KMS-11 (cell line): ENCODE measurements around the gene ATXN7L1.

Source experiments
- H2AFZ ChIP-seq: fragments of 200-600 bp; sonication (generic); 2 replicates; pipeline ENCODE4 v1.6.1; 2016; ENCODE audit warnings: antibody characterized with exemption, mixed run types, low read depth
- H3K27ac ChIP-seq: fragments of 200-600 bp; sonication (generic); 2 replicates; pipeline ENCODE4 v1.6.1; 2016; ENCODE audit warnings: mild to moderate bottlenecking, mixed run types
- H3K27me3 ChIP-seq: fragments of 200-600 bp; sonication (generic); 2 replicates; pipeline ENCODE4 v1.6.1; 2017; ENCODE audit warnings: mild to moderate bottlenecking, low read depth, mixed run types, moderate library complexity; ENCODE audit not compliant: insufficient read depth
- H3K36me3 ChIP-seq: fragments of 200-600 bp; sonication (generic); 2 replicates; pipeline ENCODE4 v1.6.1; 2017; ENCODE audit warnings: mild to moderate bottlenecking, mixed run types; ENCODE audit not compliant: insufficient read depth
- H3K4me1 ChIP-seq: fragments of 200-600 bp; sonication (generic); 2 replicates; pipeline ENCODE4 v1.6.1; 2016; ENCODE audit warnings: mild to moderate bottlenecking, low read depth, mixed run types; ENCODE audit not compliant: poor library complexity, severe bottlenecking
- H3K4me2 ChIP-seq: fragments of 200-600 bp; sonication (generic); 2 replicates; pipeline ENCODE4 v1.7.0; 2016; ENCODE audit warnings: mild to moderate bottlenecking, mixed run types
- H3K4me3 ChIP-seq: fragments of 200-600 bp; sonication (generic); IDR thresholded peaks from 2 replicates; pipeline ENCODE4 v1.6.1; 2017; ENCODE audit warnings: low read depth, low read length, mixed read lengths; ENCODE audit not compliant: insufficient read depth
- H3K79me2 ChIP-seq: fragments of 200-600 bp; sonication (generic); 2 replicates; pipeline ENCODE4 v1.6.1; 2016; ENCODE audit warnings: low read depth, mixed run types; ENCODE audit not compliant: insufficient read depth
- H3K9ac ChIP-seq: fragments of 200-600 bp; sonication (generic); 2 replicates; pipeline ENCODE4 v1.6.1; 2016; ENCODE audit warnings: mild to moderate bottlenecking, mixed run types
- H4K20me1 ChIP-seq: fragments of 200-600 bp; sonication (generic); 2 replicates; pipeline ENCODE4 v1.6.1; 2016; ENCODE audit warnings: mild to moderate bottlenecking, mixed run types; ENCODE audit not compliant: insufficient read depth
- CTCF ChIP-seq: fragments of 200-600 bp; sonication (generic); conservative IDR thresholded peaks from 2 replicates; pipeline ENCODE4 v1.6.1; 2017; ENCODE audit warnings: low read depth, mild to moderate bottlenecking, antibody characterized with exemption, low read length, moderate library complexity, mixed read lengths

Gene ATXN7L1

GRCh38 chr7:105567821-105568220 lies 308.6 kb downstream of the ATXN7L1 start:
- Histone ChIP-seq H3K36me3 (no peaks in the 10 kb centered on the region), H3K27me3 (no peaks in the 10 kb centered on the region)

GRCh38 chr7:105567024-105567423 lies 309.4 kb downstream of the ATXN7L1 start:
- Histone ChIP-seq H3K36me3 (no peaks in the 10 kb centered on the region), H3K4me3 (no peak overlapping the region), H3K4me1 (peaks cover 33% of the 10 kb centered on the region), H3K79me2 (no peaks in the 10 kb centered on the region), H3K4me2 (no peak overlapping the region), H3K9ac (no peak overlapping the region), H3K27me3 (no peaks in the 10 kb centered on the region), H3K27ac (no peak overlapping the region), H2AFZ (no peak overlapping the region), H4K20me1 (no peaks in the 10 kb centered on the region)
- no peak for TF ChIP-seq CTCF

More at GRCh38 chr7:105567821-105568220, 308.6 kb downstream of the ATXN7L1 start:
- Histone ChIP-seq H3K4me3 (no peak overlapping the region), H2AFZ (no peak overlapping the region), H3K9ac (no peak overlapping the region), H3K4me1 (peaks cover 33% of the 10 kb centered on the region), H4K20me1 (no peaks in the 10 kb centered on the region), H3K27ac (no peak overlapping the region), H3K4me2 (no peak overlapping the region), H3K79me2 (no peaks in the 10 kb centered on the region)
- no peak for TF ChIP-seq CTCF

- Histone ChIP-seq H3K27me3 (no peaks in the 10 kb centered on the region), H3K36me3 (no peaks in the 10 kb centered on the region), H2AFZ (no peak overlapping the region), H3K4me1 (peaks cover 33% of the 10 kb centered on the region), H3K4me2 (peak overlapping the region; percentile 18; the same call in 1 of the 2 replicates), H3K9ac (no peak overlapping the region), H3K79me2 (no peaks in the 10 kb centered on the region), H4K20me1 (no peaks in the 10 kb centered on the region), H3K4me3 (no peak overlapping the region), H3K27ac (no peak overlapping the region)
- TF ChIP-seq CTCF = no peak
Observed at GRCh38 chr7:105565190-105565589, 311.2 kb downstream of the ATXN7L1 start.

GRCh38 chr7:105559926-105560325 lies 316.5 kb downstream of the ATXN7L1 start:
- Histone ChIP-seq H3K4me1 (peaks cover 17% of the 10 kb centered on the region), H3K36me3 (no peaks in the 10 kb centered on the region; the same call in none of the 2 replicates), H2AFZ (no peak overlapping the region), H3K79me2 (no peaks in the 10 kb centered on the region), H3K4me2 (no peak overlapping the region), H3K9ac (no peak overlapping the region), H3K27ac (no peak overlapping the region), H4K20me1 (no peaks in the 10 kb centered on the region), H3K27me3 (no peaks in the 10 kb centered on the region), H3K4me3 (no peak overlapping the region)
- TF ChIP-seq CTCF = no peak
